ENCODE data around the gene COIL. TPM values are rescaled to one million over a fixed set of nuclear protein-coding genes. Genes with fewer than 3 reads are reported as not detected.

COIL gene
- total and polyA plus RNA-seq, 2 of the 13 experiments (the other 11 are each of a cell fraction or from before 2014, with no cell fraction given), result 8.1 to 29.4 TPM

GRCh38 chr17:56896968-56897359 is 63.9 kb downstream of the COIL start (continued):
- TF ChIP-seq CEBPZ (IDR thresholded peaks at IDR 0.05; ENCODE audit: low read length) (no peak), ZNF749 (CRISPR knock-in tag; IDR thresholded peaks at IDR 0.05; ENCODE audit: borderline replicate concordance) (no peak)

DNA sequence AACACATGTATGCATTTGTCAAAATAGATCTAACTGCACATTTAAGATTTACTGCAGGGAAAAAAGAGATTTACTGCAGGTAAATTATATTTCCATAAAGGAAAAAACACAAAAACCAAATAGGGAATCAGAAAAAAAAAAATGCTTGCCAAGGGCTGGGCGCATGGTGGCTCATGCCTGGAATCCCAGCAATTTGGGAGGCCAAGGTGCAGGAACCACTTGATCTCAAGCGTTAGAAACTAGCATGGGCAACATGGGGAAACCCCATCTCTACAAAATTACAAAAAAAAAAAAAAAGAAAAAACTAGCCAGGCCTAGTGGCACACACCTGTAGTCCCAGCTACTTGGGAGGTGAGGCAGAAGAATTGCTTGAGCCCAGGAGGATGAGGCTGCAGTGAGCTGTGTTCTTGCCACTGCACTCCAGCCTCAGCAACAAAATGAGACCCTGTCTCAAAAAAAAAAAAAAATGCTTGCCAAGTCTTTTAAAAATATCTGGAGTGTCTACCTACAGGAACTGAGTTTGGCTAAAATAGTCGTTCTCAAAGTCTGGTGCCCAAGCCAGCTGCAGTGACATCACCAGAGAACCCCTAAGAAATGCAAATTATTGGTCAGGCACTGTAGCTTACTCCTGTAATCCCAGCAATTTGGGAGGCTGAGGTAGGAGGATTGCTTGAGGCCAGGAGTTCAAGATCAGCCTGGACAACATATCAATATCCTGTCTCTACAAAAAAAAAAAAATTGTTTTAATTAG is 64.5 kb downstream of the COIL start:
- peaks cover 3% of the 10 kb centered on the region for H4K20me1 ChIP-seq (ENCODE audit: insufficient read depth, low read length)
- peaks cover 53 to 94% of the 10 kb centered on the region in 2 experiments for H3K36me3 ChIP-seq (replicated peaks in 1 of 2; ENCODE audit: control insufficient read depth in 1 of 2, insufficient read depth in 2 of 2, low read length in 2 of 2)
- ATAC-seq (no peak), DNase-seq (ENCODE audit: low spot score) (no peak), FAIRE-seq (no peak)
- H3K27me3 ChIP-seq (ENCODE audit: control insufficient read depth in 1 of 2, insufficient read depth in 2 of 2, low read length in 2 of 2), result no peaks in the 10 kb centered on the region
- H3K9me3 ChIP-seq (ENCODE audit: low read length), result no peaks in the 10 kb centered on the region
- BruUV-seq (replicated peaks), result no TSS peak
- no peak overlapping the region for H3K4me3 ChIP-seq (replicated peaks in 1 of 3; ENCODE audit: insufficient read depth in 1 of 3, low read depth in 2 of 3, low read length in 3 of 3)
- CTCF ChIA-PET (ENCODE audit: low intra/inter-chr PET ratio, low total read pairs), result no interaction called here
- H3K4me1 ChIP-seq (ENCODE audit: insufficient read depth, low read length), result peaks cover under 1% of the 10 kb centered on the region
- H3K79me2 ChIP-seq (ENCODE audit: insufficient read depth, low read length), result no peaks in the 10 kb centered on the region
- H3K4me2 ChIP-seq (ENCODE audit: low read depth, low read length), result no peak overlapping the region
- in situ Hi-C loops (cut with HindIII; ENCODE audit: extremely low pct_ligation_motif_present, low pct_unique_long_range_greater_than_20kb), result no loop called here
- no peak overlapping the region for H3K27ac ChIP-seq (ENCODE audit: extremely low read length, insufficient read depth, low read length)
- POLR2A ChIA-PET, result interaction anchor here (1.0 kb wide), 1 partner anchor 18 kb away, joined by 5 read pairs; the partner anchor contains the start of gene TRIM25
- H2AFZ ChIP-seq (ENCODE audit: low read length), result no peak overlapping the region
- TF ChIP-seq GABPB1 (CRISPR knock-in tag; IDR thresholded peaks at IDR 0.05) (no peak), TRIM24 (CRISPR knock-in tag; IDR thresholded peaks at IDR 0.05) (no peak), FOXP1 (IDR thresholded peaks at IDR 0.05) (no peak), FOXP1 (CRISPR knock-in tag; IDR thresholded peaks at IDR 0.05) (no peak), ZNF562 (CRISPR knock-in tag; IDR thresholded peaks at IDR 0.05; ENCODE audit: borderline replicate concordance) (no peak), PHF5A (CRISPR knock-in tag; IDR thresholded peaks at IDR 0.05; ENCODE audit: low read depth, unreplicated experiment) (no peak), ZNF350 (CRISPR knock-in tag; IDR thresholded peaks at IDR 0.05; ENCODE audit: borderline replicate concordance, low read depth) (no peak), ZNF737 (CRISPR knock-in tag; IDR thresholded peaks at IDR 0.05; ENCODE audit: borderline replicate concordance) (no peak), ATAD3A (CRISPR knock-in tag; IDR thresholded peaks at IDR 0.05) (no peak), EED (CRISPR knock-in tag; IDR thresholded peaks at IDR 0.05) (no peak)
- WGBS (ENCODE audit: low lambda C conversion rate), result 98% methylated on average over 3 of the region's 3 CpGs
- intact Hi-C loops (cut with micrococcal nuclease; ENCODE audit: unreplicated experiment), result loop anchor here (10.0 kb wide), 1 partner anchor 48 kb away; no protein-coding TSS in a partner anchor
- H3K9ac ChIP-seq (ENCODE audit: insufficient read depth, low read depth, low read length), result no peak overlapping the region
